SW 1271 (cell line): ENCODE data around the gene ADAM12.
"Not testable (repeated sequence)": the region's sequence is repeated elsewhere in the genome, so short reads cannot be mapped to it uniquely, and the experiment has no call there.

Experiments used
- DNase-seq, 2 experiments: peaks; one replicate each; lab custom pipeline; 2025; lab: John Stamatoyannopoulos, UW

The ADAM12 gene

DNA sequence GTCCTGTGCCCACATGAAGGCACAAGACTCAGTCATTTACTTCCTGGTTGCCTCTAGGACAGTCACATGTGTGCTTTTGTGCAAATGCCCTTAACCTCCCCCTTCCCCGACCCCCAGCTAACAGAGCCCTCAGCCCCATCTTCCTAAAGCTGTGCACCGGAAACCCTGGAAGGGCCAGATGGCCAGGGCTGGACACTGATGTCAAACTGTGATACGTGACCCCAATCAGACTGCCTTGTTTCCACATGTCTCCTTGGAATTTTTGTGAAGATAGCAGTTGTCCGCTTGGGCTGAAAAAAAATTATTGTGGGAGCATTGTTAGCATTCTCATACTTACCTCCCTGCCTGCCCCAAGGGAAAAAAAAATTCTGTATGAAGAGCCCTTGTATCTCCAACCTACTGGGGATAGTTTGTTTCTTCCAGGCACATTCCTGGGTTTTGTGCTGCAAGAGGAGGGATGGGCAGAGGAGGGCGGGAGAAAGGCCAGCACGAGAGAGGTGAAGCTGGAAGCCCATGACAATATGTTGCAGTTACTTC lies 17.0 kb upstream of the ADAM12 start:
- no peak for DNase-seq

DNA sequence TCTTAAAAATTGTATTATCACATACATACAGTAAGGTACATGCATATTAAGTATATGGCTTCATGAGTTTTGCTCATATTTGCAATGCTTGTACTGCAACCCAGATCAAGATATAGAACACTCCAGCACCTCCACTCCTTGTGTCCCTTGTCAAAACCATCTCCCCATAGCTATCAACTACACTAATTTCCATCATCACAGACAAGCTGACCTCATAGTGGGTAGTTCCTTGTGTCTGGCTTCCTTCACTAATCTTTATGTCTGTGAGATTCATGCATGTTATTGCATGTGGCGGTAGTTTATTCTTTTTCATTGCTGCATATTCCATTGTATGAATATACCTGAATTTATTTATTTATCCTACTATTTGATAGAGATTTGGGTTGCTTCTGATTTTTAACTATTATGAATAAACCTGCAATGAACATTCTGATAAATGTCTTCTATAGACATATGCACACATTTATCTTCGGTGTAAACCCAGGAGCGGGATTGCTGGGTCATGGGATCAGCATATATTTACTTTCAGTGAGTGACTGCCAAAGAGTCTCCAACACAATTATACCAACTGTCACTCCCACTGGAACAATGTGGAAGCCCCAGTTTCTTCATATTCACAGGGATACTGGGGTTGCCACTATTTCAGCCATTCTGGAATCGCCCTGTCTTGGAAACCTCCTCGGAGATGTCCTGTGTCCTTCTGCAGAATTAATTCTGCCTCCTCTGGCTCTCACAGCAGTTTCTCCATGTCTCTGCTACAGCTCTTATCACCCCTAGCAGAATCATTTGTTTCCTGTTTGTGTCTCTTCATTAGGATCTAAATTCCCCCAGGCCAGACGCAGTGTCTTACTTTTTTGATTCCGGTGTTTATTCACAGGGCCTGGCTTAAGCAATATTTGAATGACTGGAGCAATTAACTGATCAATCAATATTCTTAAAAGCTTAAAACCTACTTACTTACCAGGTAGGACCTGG lies 14.7 kb upstream of the ADAM12 start:
- DNase-seq = no peak

DNA sequence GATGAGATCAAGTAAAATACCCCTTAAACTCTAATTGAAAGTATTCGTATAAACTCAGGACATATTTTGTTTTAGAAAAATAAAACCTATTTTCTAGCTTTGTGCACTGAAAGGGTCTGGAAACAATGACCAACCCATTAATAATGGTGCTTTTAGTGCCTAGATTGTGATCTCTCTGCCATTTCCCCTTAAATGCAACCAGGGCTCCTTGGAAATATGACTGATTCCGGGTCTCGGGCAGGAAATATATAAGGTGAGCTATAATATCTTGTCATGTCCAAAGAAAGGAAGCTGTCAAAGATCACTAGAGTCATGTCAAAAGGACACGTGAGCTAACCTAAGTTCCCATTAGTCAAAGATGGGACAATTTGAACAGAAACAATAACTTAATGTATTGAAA lies 12.4 kb upstream of the ADAM12 start:
- no peak for DNase-seq

DNA sequence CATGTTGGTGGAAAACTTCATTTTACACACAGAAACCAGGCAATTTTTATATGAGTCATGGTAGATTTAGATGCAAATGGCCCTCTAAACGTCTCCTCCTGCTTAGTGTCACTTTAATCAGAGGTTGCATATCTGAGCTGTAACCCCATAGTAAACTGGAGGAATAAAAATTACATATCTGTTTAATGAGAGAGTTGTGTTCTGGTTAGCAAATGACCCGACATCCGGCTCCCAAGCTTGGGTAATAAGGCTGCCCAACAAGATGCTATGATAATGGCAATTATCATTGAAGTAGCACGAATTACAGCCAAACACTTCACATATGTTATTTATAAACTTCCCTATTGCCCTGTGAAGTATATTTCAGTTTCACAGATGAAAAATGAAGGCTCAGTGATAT lies 10.6 kb upstream of the ADAM12 start:
- DNase-seq = no peak

DNA sequence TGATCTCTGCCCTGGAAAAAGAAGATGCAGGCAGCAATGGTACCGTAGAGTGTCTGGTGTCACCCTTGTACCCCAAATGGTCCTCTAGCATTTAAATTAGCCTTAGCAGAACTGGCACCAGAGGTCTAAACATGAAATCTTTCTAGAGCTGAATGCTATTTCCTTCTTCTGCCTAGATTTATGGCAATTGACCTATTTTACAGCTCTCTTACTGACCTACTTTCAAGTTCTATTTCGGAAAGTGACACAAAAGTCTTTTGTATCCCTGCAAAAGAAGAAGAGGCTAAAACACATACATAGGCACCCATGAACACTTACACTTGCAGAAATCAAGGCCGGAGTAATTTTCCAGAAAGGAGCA lies 10.1 kb upstream of the ADAM12 start:
- DNase-seq = no peak

DNA sequence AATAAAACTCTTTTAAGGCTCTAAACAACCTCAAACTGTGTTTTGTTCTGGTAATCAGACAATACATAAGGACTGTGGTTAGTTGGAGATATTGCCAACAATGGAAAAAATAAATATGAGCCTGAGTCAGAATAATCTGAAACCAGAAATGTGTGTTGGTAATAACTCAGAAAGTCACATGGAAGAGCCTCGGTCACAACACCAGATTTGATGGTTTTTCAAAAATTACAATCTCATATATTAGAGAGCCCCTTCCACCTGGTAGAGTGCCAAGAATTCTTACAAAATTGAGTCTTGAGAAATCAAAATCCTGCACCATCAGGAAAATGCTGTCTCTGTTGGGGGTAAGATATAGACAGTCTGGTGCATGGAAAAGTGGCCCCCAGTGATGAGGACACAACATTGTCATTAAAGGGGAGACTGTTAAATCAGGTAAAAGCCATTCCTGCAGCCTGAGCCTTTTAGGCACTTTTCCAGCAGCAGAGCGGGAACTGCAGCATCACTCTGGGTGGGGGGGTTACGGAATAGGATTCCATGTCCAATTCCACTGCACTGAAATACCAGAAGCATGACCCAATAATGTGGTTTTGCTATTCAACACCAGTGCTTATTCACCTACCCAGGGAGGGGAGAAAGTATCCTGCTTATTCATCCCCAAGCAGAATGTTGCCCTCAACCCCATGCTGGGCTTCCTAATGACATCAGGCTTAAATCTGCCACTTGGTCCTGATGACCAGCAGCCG lies 9.5 kb upstream of the ADAM12 start:
- peak; percentile 71 to 86 for DNase-seq

DNA sequence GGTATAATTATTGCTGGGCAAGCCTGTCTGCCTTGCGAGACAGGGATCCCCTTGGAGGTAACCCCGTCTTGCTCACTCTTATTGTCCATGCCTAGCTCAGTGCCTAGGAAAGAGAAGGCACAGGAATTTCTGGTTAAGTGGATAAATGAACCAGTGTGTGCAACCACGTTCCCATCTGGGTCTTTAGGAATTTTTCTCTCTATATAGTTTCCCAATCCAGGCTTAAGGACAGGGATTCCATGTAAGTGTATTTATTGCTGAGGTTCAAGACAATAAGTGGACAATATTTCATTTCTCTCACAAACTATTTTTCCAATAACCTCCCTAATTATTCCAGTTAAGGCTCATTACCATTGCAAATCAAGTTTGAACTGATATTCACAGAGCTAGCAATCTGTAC lies 8.9 kb upstream of the ADAM12 start:
- no peak for DNase-seq

DNA sequence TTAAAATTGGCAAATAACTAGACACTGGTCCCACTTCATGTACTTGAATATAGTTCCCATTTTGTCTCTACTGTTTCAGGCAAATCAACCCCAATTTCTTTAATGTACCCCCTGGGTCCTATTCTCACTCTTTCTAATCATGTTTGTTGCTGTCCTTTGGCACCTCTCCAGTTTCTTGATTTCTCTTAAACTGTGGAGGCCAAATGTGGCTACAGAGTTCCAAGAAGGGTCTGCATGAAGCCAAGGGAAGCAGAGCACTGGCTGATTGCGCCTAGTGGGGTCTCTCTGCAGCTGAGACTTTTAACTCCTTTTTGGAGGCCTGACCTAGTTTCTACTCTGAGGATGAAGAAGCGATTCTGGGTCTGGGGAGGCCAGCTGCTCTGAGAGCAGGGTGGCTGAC lies 6.7 kb upstream of the ADAM12 start:
- DNase-seq = no peak

DNA sequence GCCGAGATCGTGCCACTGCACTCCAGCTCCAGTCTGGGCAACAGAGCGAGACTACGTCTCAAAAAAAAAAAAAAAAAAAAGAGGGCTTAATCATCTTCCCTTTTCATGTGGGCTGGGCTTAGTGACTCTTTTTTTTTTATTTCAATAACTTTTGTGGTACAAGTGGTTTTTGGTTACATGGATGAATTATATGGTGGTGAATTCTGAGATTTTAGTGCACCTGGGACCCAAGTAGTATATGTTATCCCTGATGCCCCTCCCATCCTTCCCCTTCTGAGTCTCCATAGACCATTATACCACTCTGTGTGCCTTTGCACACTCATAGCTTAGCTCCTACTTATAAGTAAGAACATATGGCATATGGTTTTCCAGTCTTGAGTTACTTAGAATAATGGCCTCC lies 4.8 kb upstream of the ADAM12 start:
- DNase-seq = no peak

DNA sequence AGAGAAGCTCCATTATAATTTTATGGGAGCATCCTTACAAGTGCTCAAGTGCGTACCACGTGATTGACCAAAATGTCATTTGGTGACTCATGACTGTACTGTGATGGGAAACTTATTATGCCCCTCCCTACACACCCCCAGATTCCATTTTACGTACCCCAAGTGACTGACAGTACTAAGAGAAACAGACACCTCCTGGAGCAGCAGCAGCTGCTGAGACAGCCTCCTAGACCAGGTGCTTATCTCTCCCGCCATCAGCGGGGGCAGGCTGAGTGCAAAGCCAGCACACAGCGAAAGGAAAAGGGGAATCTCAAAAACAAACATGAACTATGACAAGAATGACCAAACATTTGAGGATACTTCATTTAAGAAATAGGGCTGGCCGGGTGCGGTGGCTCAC lies 4.2 kb upstream of the ADAM12 start:
- DNase-seq = no peak

DNA sequence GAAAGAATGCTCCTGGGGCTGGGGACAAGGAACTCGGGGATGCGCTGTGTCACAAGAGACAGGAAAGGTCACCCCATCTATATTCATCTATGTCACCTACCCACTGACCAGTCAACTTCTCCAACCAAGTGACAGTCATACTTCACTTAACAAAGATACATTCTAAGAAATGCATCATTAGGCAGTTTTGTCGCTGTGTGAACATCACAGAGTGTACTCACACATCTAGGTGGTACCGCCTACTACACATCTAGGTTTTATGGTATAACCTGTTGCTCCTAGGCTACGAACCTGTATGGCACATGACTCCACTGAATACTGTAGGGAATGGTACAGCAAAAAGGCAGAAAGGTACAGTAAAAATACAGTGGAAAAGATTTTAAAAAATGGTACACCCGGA lies 3.8 kb upstream of the ADAM12 start:
- DNase-seq = no peak

DNA sequence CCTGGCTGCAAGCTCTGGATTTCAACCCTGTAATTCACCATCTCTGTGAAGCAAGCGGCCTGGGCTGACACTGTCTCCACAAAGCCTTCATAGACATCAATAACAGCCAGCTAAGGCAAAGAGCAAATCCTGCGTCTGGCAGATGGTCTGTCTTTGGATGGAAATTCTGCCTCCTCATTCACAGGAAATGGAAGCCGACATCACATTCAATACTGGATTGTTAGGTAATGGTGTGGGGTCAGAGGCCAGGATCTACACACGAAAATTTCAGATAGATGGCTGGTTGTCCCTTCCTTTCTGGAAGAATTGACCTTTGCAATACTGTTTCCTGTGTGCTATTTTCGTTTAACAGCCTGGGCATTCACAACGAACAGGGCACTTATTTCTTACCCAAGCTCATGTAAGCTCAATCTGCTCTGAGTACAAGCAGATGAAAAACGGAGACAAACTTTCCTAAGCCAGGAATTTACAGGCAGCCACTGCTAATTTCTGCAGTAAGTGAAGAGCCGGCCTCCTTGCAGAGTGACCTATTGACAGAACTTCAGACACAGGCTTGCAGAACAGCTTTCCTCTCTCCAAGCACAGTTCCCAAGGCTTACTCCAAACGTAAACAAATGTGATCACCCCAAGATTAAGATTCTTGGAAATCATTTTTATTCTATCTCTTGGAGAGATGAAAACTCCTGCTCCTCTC lies 3.1 kb upstream of the ADAM12 start:
- no peak for DNase-seq

DNA sequence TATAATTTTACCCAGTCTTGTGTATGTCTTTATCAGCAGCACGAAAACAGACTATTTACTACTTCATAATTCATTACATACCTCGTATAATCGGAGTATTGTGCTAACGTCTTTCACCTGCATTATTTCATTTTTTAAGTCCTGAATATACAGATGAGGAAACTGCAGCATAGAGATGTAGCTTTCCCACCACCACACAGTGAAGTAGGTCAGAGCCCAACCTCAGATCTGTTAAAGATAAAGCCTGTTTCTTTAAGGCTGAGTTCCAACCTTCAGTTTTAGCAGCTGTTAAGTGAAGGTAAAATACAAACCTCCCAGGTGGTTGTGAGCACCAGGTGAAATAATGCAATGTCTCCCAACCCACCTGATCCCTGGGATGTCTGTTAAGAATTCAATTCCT lies 2.0 kb upstream of the ADAM12 start:
- no peak for DNase-seq

DNA sequence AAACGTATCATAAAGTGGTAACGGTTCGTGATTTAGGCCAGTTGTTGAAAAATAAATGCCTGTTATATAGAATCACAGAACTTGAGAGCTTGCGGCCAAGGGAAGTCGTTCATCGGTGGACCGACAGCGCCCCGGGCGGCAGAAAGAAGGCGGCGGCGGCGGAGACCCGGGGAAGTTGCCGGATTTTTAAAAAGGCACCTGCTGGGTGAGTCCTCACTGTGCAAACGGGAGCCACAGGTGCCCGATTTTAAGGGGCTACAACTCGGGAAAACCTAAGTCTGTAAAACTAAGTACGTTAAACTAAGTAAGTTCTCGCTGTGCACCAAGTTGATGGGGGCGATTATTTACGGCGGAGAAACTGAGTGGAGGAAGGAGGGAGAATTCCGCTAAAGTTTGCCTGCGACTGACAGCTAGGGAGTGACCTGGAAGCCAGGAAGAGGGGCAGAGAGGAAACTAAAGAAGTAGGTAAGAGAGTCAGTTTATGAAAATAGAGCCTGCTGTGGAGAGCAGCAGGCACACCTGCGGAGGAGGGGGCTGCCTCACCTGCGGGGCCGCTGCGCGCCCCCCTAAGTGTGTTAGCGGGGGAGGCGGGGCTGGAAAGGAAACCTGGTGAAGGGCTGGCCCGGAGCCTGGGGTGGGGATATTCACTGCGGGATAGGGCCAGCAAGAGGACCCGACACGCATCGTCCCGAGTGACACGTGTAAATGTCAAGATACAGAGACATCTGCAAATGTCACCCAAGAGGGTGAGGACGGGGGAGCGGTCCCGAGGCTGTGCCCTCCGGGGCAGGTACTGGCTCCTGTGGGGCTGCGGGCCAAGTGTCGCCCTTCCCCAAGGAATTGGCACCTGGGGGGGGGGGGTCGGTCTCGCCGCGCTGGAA lies 996 bp downstream of the ADAM12 start:
- DNase-seq = peak in 1 of 2 experiments; percentile 15

DNA sequence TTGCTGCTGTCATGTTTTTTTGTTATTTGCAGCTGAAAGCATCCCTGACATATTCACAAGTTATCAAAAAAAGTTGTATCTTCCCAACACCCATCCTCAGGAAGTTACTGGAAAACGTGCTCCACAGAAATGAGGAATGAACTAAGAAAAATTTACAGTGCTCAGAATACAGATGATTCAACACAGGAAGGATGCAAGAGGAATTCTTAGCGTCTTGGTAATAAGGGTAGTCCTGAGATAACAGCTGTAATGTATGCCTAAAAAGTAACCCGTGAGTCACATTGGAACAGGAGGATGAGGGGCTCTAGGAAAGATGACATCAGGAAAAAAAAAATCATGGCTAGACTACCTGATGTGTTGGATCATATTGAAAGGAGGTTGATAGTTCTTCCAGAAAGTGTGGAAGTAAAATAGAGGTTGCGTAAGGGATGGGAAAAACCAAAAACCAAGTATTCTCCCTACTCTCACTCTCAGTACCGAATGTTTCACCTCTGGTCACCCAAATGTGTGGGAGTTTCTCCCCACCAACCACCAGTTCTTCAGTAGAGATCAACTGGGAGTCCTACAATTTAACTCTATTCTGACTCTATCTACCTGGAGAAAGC lies 3.9 kb downstream of the ADAM12 start:
- peak; percentile 40 to 64 for DNase-seq

DNA sequence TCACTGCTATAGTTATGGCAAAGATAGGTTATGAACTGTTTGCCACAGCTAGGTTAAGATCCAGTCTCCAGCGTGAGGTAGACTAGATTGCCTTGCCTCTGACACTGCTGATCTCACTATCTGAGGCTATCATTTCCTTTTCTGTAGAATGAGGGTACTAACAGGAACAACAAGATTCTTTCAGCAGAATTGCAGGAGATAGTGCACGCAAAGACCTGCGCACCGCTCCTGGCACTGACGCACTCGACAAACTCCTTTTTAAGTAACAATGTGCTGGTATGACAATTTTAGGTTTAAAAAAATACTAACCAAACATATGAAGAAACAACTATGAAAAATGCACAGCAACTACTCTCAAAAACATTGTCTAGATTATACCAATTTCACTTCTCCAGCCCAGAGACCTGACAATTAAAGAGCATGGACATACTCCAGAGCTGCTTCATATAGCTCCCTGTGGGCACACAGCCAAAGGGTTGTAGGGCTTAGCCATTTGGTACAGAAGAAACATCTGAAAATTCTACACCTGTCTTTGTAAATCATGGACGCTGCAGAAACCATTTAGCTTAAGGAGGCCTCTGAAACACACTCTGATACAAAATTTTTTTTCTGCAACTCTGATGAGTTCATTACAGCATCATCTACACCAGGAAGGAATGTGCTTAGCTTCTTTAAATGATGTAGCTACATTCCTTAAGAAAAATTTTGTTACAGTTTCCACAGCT lies 7.8 kb downstream of the ADAM12 start:
- no peak for DNase-seq

DNA sequence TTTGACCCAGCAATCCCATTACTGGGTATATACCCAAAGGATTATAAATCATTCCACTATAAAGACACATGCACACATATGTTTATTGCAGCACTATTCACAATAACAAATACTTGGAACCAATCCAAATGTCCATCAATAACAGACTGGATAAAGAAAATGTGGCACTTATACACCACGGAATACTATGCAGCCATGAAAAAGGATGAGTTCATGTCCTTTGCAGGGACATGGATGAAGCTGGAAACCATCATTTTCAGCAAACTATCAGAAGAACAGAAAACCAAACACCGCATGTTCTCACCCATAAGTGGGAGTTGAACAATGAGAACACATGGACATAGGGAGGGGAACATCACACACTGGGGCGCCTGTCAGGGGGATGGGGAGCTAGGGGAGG lies 9.1 kb downstream of the ADAM12 start:
- DNase-seq = not testable (repeated sequence)

DNA sequence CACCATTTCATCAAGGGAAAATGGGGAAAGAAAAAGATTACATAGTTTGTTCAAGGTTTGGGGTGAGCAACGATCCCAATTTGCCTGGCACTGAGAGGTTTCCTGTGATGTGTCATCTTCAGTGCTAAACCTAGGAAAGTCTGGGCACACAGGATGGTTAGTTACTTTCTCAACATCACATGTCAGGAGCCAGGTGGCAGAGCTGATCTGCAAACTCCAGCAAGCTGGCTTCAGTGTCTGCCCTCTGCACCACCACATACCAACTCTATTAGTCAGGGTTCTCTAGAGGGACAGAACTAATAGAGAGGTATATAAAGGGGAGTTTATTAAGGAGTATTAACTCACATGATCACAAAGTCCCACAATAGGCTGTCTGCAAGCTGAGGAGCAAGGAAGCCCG lies 11.3 kb downstream of the ADAM12 start:
- peak in 1 of 2 experiments; percentile 22 for DNase-seq

DNA sequence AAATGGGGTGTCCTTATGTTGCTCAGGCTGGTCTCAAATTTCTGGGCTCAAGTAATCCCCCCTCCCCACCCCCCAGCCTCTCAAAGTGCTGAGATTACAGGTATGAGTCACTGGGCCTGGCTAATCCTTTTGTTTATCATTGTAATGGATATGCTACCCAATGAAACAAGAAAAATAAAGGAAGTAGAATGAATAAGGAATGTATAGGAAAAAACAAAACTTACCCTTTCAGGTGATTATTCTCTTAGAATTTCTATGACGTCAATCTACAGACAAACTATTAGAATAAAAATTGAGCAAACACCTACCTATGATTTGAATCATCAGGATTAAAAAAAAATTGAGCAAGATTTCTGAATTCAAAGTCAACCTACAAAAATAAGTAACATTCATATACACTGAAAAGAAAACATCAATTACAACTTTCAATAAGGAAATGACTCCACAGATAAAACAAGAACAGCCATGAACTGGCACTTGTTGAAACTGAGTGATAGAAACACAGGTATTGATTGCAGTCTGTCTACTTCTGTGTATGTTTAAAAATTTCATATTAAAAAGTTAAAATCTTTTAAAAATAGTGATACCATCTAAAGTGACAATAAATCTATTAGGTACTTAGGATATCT lies 12.2 kb downstream of the ADAM12 start:
- no peak for DNase-seq

DNA sequence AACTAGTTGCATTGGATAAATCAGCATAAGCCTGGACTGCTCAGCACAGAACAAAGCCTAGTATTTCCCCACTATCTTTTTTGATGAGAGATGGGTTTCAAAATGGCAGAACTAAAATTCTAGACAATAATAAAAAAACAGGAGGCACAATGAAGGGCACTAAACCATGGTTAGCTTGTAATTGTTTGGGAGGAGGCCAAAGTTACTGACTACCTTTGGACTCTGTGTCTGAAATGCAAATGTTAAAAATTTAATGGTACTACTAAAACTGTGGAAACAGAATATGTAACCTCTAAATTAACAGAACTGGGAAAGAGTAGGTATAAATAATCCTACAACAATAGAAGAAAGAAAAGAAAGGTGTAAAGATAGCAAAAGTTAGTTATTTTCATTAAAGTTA lies 13.0 kb downstream of the ADAM12 start:
- no peak for DNase-seq
